Measurements from ENCODE around the gene TEX52. TPM values are rescaled to one million over a fixed set of nuclear protein-coding genes. Genes with fewer than 3 reads are reported as not detected.

TEX52 gene
- total RNA-seq = under 1 TPM; 0.28 to 0.48 TPM

- Mint-ChIP-seq H3K27me3 (ENCODE audit: low read depth) (no peaks in the 10 kb centered on the region), H3K27ac (peak within 1 kb of the TSS; percentile 33), H3K36me3 (ENCODE audit: insufficient read depth in 2 of 2) (peaks cover 3 to 15% of the 10 kb centered on the region in 2 donors), H3K9me3 (no peaks in the 10 kb centered on the region), H3K4me1 (ENCODE audit: low read depth) (no peaks in the 10 kb centered on the region), H3K4me3 (no peak within 1 kb of the TSS)
- ATAC-seq (replicated peaks in 1 of 2) (no peak), DNase-seq (no peak)
These were observed at the start of gene TEX52 for GRCh38 chr12:2857021-2857431. TEX52 (minus strand) TSS chr12:2857039; CDS start chr12:2857026, 13 bp downstream.

GRCh38 chr12:2904260-2904659 lies 47.4 kb upstream of the TEX52 start:
- Mint-ChIP-seq H3K4me3 (no peak overlapping the region), H3K36me3 (ENCODE audit: insufficient read depth in 2 of 2) (peaks cover 0 to 1% of the 10 kb centered on the region in 2 donors), H3K27me3 (ENCODE audit: low read depth) (no peaks in the 10 kb centered on the region), H3K27ac (no peak overlapping the region), H3K4me1 (ENCODE audit: low read depth) (no peaks in the 10 kb centered on the region), H3K9me3 (no peaks in the 10 kb centered on the region)
- ATAC-seq (replicated peaks in 1 of 2) (no peak), DNase-seq (no peak)

DNA sequence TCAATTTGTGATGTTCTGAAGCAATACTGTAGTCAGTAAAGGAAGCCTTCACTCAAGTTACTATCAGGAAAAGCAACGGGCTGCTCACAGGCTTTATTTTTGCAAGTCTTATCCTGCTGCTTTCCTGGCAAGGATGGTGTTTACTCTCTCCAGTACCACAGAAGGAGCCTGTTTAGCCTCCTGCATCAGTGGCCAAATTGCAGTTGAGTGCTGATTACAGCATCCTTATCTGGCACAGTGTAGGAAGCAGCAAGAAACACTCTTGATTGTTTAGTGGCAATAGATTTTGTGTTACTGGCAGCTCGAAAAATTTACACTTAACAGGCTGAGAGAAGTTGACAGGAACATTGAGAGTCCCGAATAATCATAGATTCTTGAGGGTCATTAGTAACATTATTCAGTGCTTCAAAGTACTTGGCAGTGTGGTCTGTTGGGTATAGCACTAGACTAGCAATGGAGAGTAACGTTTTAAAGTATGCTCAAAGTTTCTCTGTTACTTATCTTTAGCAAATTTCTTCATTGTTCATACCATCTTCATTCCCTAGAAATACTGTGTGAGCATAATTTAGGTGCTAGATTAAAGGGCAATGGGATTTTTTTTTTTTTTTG lies 45.5 kb upstream of the TEX52 start:
- no peak overlapping the region for H3K27ac Mint-ChIP-seq
- peaks cover 0 to 1% of the 10 kb centered on the region in 2 donors for H3K36me3 Mint-ChIP-seq (ENCODE audit: insufficient read depth in 2 of 2)
- no peaks in the 10 kb centered on the region for H3K4me1 Mint-ChIP-seq (ENCODE audit: low read depth)
- H3K4me3 Mint-ChIP-seq = no peak overlapping the region
- ATAC-seq (replicated peaks in 1 of 2) (no peak), DNase-seq (no peak)
- H3K9me3 Mint-ChIP-seq = no peaks in the 10 kb centered on the region
- no peaks in the 10 kb centered on the region for H3K27me3 Mint-ChIP-seq (ENCODE audit: low read depth)

GRCh38 chr12:2900642-2901041 lies 43.8 kb upstream of the TEX52 start:
- H3K4me3 Mint-ChIP-seq = no peak overlapping the region
- H3K9me3 Mint-ChIP-seq = no peaks in the 10 kb centered on the region
- no peak overlapping the region for H3K27ac Mint-ChIP-seq
- no peaks in the 10 kb centered on the region for H3K4me1 Mint-ChIP-seq (ENCODE audit: low read depth)
- no peaks in the 10 kb centered on the region for H3K27me3 Mint-ChIP-seq (ENCODE audit: low read depth)
- no peak for DNase-seq
- H3K36me3 Mint-ChIP-seq (ENCODE audit: insufficient read depth in 2 of 2) = peaks cover 0 to 1% of the 10 kb centered on the region in 2 donors
- no peak for ATAC-seq (replicated peaks in 1 of 2)

- H3K9me3 Mint-ChIP-seq = no peaks in the 10 kb centered on the region
- H3K4me3 Mint-ChIP-seq = no peak overlapping the region
- H3K4me1 Mint-ChIP-seq (ENCODE audit: low read depth) = peaks cover 6% of the 10 kb centered on the region
- no peak overlapping the region for H3K27ac Mint-ChIP-seq
- ATAC-seq (replicated peaks in 1 of 2) (no peak), DNase-seq (no peak)
- no peaks in the 10 kb centered on the region for H3K27me3 Mint-ChIP-seq (ENCODE audit: low read depth)
- peaks cover 0 to 1% of the 10 kb centered on the region in 2 donors for H3K36me3 Mint-ChIP-seq (ENCODE audit: insufficient read depth in 2 of 2)
These were observed 40.6 kb upstream of the TEX52 start for GRCh38 chr12:2897418-2897817.

DNA sequence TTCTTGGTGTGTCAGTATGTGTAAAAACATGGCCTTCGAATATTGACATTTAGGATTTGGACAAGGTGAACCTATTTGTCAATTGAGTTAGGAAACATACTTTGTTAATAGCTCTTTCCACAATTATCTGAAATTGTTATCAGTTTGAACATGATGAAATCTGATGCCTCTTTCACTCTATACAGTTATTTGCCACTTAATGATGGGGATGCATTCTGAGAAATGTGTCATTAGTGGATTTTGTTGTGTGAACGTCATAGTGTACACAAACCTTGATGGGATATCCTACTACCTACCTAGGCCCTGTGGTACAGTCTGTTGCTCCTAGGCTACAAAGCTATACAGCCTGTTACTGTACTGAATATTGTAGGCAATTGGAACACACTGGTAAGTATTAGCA lies 38.7 kb upstream of the TEX52 start:
- Mint-ChIP-seq H3K27ac (no peak overlapping the region), H3K4me1 (ENCODE audit: low read depth) (peaks cover 11% of the 10 kb centered on the region), H3K4me3 (no peak overlapping the region), H3K36me3 (ENCODE audit: insufficient read depth in 2 of 2) (peaks cover 1 to 2% of the 10 kb centered on the region in 2 donors), H3K27me3 (ENCODE audit: low read depth) (no peaks in the 10 kb centered on the region), H3K9me3 (no peaks in the 10 kb centered on the region)
- DNase-seq (no peak), ATAC-seq (replicated peaks in 1 of 2) (no peak)

GRCh38 chr12:2895051-2895451 lies 38.2 kb upstream of the TEX52 start:
- Mint-ChIP-seq H3K27ac (no peak overlapping the region), H3K9me3 (no peaks in the 10 kb centered on the region), H3K4me1 (ENCODE audit: low read depth) (peaks cover 16% of the 10 kb centered on the region), H3K27me3 (ENCODE audit: low read depth) (no peaks in the 10 kb centered on the region), H3K4me3 (no peak overlapping the region), H3K36me3 (ENCODE audit: insufficient read depth in 2 of 2) (peaks cover 1 to 2% of the 10 kb centered on the region in 2 donors)
- no peak for DNase-seq
- no peak for ATAC-seq (replicated peaks in 1 of 2)

GRCh38 chr12:2893007-2893406 lies 36.2 kb upstream of the TEX52 start:
- peak overlapping the region; percentile 42 to 54 for H3K4me3 Mint-ChIP-seq

GRCh38 chr12:2892246-2892645 lies 35.4 kb upstream of the TEX52 start:
- no peak for ATAC-seq (replicated peaks in 1 of 2)
- Mint-ChIP-seq H3K27ac (no peak overlapping the region), H3K4me1 (ENCODE audit: low read depth) (peaks cover 24% of the 10 kb centered on the region), H3K36me3 (ENCODE audit: insufficient read depth in 2 of 2) (peaks cover 1 to 7% of the 10 kb centered on the region in 2 donors), H3K4me3 (peak overlapping the region; percentile 42 to 88), H3K27me3 (ENCODE audit: low read depth) (no peaks in the 10 kb centered on the region), H3K9me3 (no peaks in the 10 kb centered on the region)
- DNase-seq = no peak

More at GRCh38 chr12:2893007-2893406, 36.2 kb upstream of the TEX52 start:
- H3K36me3 Mint-ChIP-seq (ENCODE audit: insufficient read depth in 2 of 2) = peaks cover 1 to 3% of the 10 kb centered on the region in 2 donors
- no peaks in the 10 kb centered on the region for H3K9me3 Mint-ChIP-seq
- no peak overlapping the region for H3K27ac Mint-ChIP-seq
- no peak for DNase-seq
- ATAC-seq (replicated peaks in 1 of 2) = no peak
- peaks cover 24% of the 10 kb centered on the region for H3K4me1 Mint-ChIP-seq (ENCODE audit: low read depth)
- H3K27me3 Mint-ChIP-seq (ENCODE audit: low read depth) = no peaks in the 10 kb centered on the region

DNA sequence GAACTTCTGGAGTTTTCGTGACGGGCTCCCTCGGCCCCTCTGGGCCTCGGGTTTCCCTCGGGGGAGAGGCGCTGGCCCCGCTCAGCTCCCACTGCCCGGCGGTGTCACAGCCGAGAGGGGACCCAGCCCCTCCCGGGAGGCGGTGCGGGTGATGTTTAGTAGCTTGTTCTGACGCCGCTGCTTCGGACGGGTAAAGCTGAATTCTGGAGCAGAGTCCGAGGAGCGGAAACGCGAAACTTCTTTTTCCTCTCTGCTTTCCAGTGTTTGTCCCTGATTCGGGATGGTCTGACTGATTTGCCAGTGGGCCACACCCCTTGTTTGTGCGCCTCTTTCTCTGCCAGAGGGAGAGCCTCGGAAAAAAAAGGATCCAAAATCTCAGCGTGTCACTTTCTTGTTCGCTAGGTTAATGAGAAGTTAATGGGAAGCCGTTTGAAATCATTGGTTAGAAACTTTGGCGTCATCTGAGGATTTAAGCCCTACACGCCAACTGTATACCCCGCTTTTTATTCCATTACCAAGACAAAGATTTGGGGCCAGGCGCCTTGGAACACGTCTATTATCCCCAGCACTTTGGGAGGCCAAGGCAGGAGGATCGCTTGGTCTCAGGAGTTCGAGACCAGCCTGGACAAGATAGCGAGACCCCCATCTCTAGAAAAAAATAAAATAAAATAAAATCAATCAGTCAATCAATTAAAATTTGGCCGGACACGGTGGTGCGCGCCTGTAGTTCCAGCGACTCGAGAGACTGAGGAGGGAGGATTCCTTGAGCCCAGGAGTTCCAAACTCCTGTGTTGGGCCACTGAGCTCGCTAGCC lies 34.6 kb upstream of the TEX52 start:
- Mint-ChIP-seq H3K36me3 (ENCODE audit: insufficient read depth in 2 of 2) (peaks cover 1 to 8% of the 10 kb centered on the region in 2 donors), H3K27ac (no peak overlapping the region), H3K9me3 (no peaks in the 10 kb centered on the region), H3K4me1 (ENCODE audit: low read depth) (peaks cover 24% of the 10 kb centered on the region), H3K4me3 (peak overlapping the region; percentile 88 to 89), H3K27me3 (ENCODE audit: low read depth) (no peaks in the 10 kb centered on the region)
- peak; percentile 8 to 18 for ATAC-seq (replicated peaks in 1 of 2)
- DNase-seq = peak; percentile 28 to 45

DNA sequence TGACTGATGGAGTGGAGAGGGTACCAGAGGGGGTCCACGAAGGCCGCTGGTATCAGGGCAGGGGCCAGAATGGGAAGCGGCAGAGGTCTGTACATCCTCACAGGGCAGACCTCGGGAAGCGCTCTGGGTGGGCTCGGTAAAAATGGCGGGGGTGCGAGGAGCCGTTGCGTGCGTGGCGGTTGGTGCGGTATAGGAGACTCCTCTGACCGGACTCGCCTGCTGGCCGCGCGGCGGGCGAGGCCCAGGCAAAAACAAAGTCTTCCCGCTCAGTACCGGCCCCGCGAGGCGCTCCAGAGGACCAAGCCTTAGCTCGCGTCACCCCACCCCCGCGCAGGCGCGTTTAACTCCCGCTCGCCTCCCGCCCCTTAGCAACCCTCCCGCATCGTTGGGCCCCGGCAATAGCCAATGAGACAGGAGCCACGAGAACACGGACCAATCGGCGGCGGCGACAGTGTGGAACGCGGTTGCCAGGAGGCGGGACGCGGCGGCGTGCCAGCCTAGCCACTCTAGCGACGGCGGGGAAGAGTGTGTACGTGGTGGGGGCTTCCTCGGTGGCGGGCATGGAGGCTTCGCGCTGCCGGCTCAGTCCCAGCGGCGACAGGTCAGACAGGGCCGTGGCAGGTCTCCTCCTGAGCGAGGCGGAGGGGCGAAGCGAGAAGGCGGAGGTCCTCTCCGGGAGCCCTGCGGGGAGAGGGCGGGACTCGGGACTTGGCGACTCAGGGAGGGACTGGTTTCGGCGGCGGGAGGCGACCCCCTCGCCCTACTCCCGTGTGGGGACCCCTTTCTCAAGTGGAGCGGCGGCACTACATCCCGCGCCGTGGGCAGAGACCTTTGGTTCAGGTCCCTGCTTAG lies 33.8 kb upstream of the TEX52 start, which contains the start of gene TULP3:
TSS of gene TULP3 (plus strand) at position 504 of the 852 bp plus-strand sequence. CDS start at position 561, 57 bp downstream.
- H3K27ac Mint-ChIP-seq = peak within 1 kb of the TSS; percentile 74
- ATAC-seq (replicated peaks in 1 of 2) = peak; percentile 99

DNA sequence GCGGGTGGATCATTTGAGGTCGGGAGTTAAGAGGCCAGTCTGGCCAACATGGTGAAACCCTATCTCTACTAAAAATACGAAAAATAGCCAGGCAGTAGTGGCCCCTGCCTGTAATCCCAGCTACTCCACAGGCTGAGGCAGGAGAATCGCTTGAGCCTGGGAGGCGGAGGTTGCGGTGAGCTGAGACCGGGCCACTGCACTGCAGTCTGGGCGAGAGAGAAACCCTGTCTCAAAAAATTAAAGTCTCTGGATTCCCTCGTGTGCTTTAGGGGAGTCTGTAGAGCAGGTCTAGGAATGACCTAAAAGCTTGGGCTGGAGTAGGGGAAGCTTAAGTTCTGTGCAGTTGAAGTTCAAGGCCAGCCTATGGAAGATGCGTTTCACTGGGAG lies 33.2 kb upstream of the TEX52 start:
- H3K4me3 Mint-ChIP-seq = peak overlapping the region; percentile 88 to 89

More for the DNA sequence above, 33.8 kb upstream of the TEX52 start, which contains the start of gene TULP3:
- Mint-ChIP-seq H3K4me1 (ENCODE audit: low read depth) (peaks cover 24% of the 10 kb centered on the region), H3K9me3 (no peaks in the 10 kb centered on the region), H3K36me3 (ENCODE audit: insufficient read depth in 2 of 2) (peaks cover 1 to 16% of the 10 kb centered on the region in 2 donors), H3K27me3 (ENCODE audit: low read depth) (no peaks in the 10 kb centered on the region), H3K4me3 (peak within 1 kb of the TSS; percentile 88 to 89)
- peak; percentile 97 to 99 for DNase-seq

More for the DNA sequence above, 33.2 kb upstream of the TEX52 start:
- Mint-ChIP-seq H3K27me3 (ENCODE audit: low read depth) (no peaks in the 10 kb centered on the region), H3K36me3 (ENCODE audit: insufficient read depth in 2 of 2) (peaks cover 3 to 17% of the 10 kb centered on the region in 2 donors), H3K27ac (peak overlapping the region; percentile 74), H3K4me1 (ENCODE audit: low read depth) (peaks cover 24% of the 10 kb centered on the region), H3K9me3 (no peaks in the 10 kb centered on the region)
- DNase-seq (no peak), ATAC-seq (replicated peaks in 1 of 2) (no peak)

Measured in activated T-cell treated with anti-CD3 and anti-CD28 coated beads, Interleukin-2, amount 50 U/mL, for 72 hours (primary cell).